ENCODE results near the gene ATCAY. TPM values are rescaled to one million over a fixed set of nuclear protein-coding genes. Genes with fewer than 3 reads are reported as not detected.
"Not testable (repeated sequence)": the region's sequence is repeated elsewhere in the genome, so short reads cannot be mapped to it uniquely, and the experiment has no call there.

ATCAY gene
- total RNA-seq, 2 donors from 2014 or later, result not detected

DNA sequence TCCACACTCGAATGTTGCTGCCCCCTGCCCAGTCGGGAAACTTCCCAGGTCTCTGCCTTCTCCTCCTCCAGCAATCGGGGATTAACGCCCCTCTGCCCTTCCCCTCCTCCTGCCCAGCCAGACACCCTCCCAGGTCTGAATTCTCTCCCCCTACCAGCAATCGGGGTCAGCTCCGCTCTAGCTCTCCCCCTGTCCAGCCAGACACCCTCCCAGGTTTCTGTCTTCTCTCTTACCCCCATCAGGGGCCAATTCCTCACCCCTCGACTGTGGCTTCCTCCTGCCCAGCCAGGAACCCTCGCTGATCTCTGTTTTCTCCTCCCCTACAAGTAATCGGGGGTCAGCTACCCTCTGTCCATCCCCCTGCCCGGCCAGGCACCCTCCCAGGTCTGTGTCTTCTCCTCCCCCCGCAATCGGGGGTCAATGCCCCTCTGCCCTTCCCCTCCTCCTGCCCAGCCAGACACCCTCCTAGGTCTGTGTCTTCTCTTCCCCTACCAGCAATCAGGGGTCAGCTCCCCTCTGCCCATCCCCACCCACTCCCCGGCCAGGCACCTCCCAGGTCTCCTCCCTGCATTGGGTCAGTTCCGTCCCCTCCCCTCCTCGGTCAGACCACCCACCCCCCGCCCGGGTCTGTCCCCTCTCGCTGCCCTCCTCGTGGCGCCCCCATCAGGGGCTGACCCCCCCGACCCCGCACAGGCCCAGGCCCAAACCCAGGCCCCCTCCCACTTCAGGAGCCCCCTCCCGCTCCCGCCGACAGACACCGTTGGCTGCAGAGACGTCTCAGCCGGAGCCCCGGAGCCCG, 12.3 kb upstream of the ATCAY start:
- no peak overlapping the region for H3K4me3 Mint-ChIP-seq
- peaks cover 30% of the 10 kb centered on the region in 2 donors for H3K27me3 Mint-ChIP-seq
- H3K27ac Mint-ChIP-seq, result no peak overlapping the region
- ATAC-seq (no peak), DNase-seq (ENCODE audit: low spot score) (no peak)
- peaks cover 3% of the 10 kb centered on the region for H3K9me3 Mint-ChIP-seq
- H3K4me1 Mint-ChIP-seq (ENCODE audit: low read depth in 2 of 2), result peaks cover 6 to 7% of the 10 kb centered on the region in 2 donors
- H3K36me3 Mint-ChIP-seq, result peaks cover 6% of the 10 kb centered on the region

DNA sequence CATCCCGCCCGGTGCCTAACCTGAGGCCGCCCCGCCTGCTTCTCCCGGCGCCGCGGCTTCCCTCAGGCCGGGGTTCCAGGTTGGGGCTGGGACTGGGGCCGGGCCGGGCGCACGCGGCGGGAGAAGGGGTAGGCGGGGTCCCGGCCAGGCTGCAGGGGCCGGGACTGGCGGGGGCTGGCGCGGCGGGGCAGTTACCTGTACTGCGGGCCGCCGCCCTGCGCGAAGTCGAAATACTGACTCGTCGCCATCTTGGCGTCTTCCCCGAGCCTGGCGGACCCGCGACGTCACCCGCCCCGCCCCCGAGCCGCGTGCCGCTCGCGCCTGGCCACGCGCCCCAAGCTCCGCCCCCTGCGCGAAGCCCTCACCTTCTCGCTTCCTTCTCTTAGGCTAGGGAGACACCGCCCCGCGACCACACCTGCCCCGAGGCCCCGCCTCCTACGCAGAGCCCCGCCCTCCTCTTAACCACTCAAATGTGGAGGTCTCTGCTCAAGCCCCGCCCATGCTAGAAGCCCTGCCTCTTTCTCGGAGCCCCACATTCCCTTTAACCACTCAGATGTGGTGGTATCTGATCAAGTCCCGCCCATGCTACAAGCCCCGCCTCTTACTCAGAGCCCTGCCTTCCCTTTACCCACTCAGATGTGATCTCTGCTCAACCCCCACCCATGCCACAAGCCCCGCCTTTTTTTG, 11.6 kb upstream of the ATCAY start, which contains the start of gene ZFR2:
Gene ZFR2, minus strand, starts transcription at position 269 of the 687 bp plus-strand sequence. Its CDS starts 21 bp downstream, at position 248.
- Mint-ChIP-seq H3K27ac (peak within 1 kb of the TSS in 1 of 2 donors; percentile 41), H3K9me3 (peaks cover 3% of the 10 kb centered on the region), H3K27me3 (peaks cover 30% of the 10 kb centered on the region in 2 donors), H3K4me1 (ENCODE audit: low read depth in 2 of 2) (peaks cover 6 to 7% of the 10 kb centered on the region in 2 donors), H3K36me3 (peaks cover 6% of the 10 kb centered on the region), H3K4me3 (peak within 1 kb of the TSS; percentile 47)
- no peak for DNase-seq (ENCODE audit: low spot score)
- peak; percentile 35 to 67 for ATAC-seq

GRCh38 chr19:3873151-3873550, 7.3 kb upstream of the ATCAY start:
- Mint-ChIP-seq H3K36me3 (peaks cover 6% of the 10 kb centered on the region), H3K4me1 (ENCODE audit: low read depth in 2 of 2) (peaks cover 6 to 7% of the 10 kb centered on the region in 2 donors), H3K4me3 (no peak overlapping the region), H3K27me3 (peaks cover 9 to 11% of the 10 kb centered on the region in 2 donors), H3K27ac (no peak overlapping the region), H3K9me3 (peaks cover 3% of the 10 kb centered on the region)
- DNase-seq (ENCODE audit: low spot score) (no peak), ATAC-seq (no peak)

DNA sequence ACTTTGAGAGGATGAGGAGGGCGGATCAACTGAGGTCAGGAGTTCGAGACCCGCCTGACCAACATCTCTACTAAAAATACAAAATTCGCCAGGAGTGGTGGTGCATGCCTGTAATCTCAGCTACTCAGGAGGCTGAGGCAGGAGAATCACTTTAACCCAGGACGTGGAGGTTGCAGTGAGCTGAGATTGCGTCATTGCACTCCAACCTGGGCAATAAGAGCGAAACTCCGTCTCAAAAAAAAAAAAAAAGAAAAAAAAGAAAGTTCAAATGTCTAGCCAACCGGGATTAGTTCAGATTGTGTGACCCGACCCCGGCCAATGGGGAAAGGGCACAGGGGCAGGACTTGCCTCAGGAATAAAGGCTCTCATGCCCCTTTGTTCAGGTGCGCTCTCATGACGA, 5.8 kb upstream of the ATCAY start:
- not testable (repeated sequence) for H3K36me3 Mint-ChIP-seq; ATAC-seq; H3K4me1 Mint-ChIP-seq (ENCODE audit: low read depth in 2 of 2); DNase-seq (ENCODE audit: low spot score); H3K4me3 Mint-ChIP-seq; H3K9me3 Mint-ChIP-seq; H3K27ac Mint-ChIP-seq; H3K27me3 Mint-ChIP-seq

DNA sequence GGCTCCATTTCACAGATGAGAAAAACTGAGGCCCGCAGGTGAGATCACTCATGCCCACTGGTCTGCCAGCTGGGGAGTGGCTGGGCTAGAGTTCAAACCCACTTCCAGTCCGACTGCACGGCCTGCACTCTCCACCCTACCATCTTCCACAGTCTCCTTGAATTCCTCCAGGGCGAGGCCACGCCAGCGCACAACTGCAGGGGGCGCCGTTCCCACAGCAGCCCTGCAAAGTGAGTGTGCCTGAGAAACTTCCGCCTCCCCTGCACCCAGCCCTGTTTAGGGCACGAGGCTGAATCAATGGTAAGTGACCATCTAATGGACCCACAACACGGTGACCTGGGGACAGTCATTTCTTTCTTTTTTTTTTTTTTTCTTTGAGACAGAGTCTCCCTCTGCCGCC, 829 bp upstream of the ATCAY start:
- Mint-ChIP-seq H3K27ac (no peak overlapping the region), H3K9me3 (no peaks in the 10 kb centered on the region), H3K27me3 (peaks cover 0 to 17% of the 10 kb centered on the region in 2 donors), H3K36me3 (no peaks in the 10 kb centered on the region), H3K4me3 (no peak overlapping the region), H3K4me1 (ENCODE audit: low read depth in 2 of 2) (peaks cover 0 to 7% of the 10 kb centered on the region in 2 donors)
- DNase-seq (ENCODE audit: low spot score) (no peak), ATAC-seq (no peak)

- H3K36me3 Mint-ChIP-seq, result no peaks in the 10 kb centered on the region
- H3K4me3 Mint-ChIP-seq, result no peak overlapping the region
- H3K4me1 Mint-ChIP-seq (ENCODE audit: low read depth in 2 of 2), result peaks cover 0 to 7% of the 10 kb centered on the region in 2 donors
- peaks cover 0 to 17% of the 10 kb centered on the region in 2 donors for H3K27me3 Mint-ChIP-seq
- no peaks in the 10 kb centered on the region for H3K9me3 Mint-ChIP-seq
- ATAC-seq (no peak), DNase-seq (ENCODE audit: low spot score) (no peak)
- H3K27ac Mint-ChIP-seq, result no peak overlapping the region
Measured at GRCh38 chr19:3881272-3882040, 971 bp downstream of the ATCAY start.

DNA sequence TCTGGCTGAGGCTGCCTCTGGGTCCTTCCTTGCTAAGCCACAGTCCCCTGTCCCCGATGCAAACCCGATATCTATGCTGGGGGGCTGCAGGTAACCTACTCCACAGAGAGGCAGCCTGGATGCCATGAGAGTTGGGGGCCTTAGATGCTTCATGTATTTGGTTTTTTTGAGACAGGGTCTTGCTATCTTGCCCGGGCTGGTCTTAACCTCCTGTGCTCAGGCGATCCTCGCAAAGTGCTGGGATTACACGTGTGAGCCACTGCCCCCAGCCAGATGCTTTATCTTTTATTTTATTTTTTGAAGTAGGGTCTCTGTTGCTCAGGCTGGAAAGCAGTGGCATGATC, 1.5 kb downstream of the ATCAY start:
- Mint-ChIP-seq H3K4me1 (ENCODE audit: low read depth in 2 of 2) (peaks cover 0 to 7% of the 10 kb centered on the region in 2 donors), H3K27me3 (peaks cover 0 to 17% of the 10 kb centered on the region in 2 donors), H3K9me3 (no peaks in the 10 kb centered on the region), H3K4me3 (no peak overlapping the region), H3K36me3 (no peaks in the 10 kb centered on the region), H3K27ac (no peak overlapping the region)
- no peak for ATAC-seq
- DNase-seq (ENCODE audit: low spot score), result no peak

GRCh38 chr19:3890591-3890990, 10.1 kb downstream of the ATCAY start:
- Mint-ChIP-seq H3K27me3 (peaks cover 0 to 2% of the 10 kb centered on the region in 2 donors), H3K4me3 (no peak overlapping the region), H3K36me3 (no peaks in the 10 kb centered on the region), H3K27ac (no peak overlapping the region), H3K9me3 (no peaks in the 10 kb centered on the region), H3K4me1 (ENCODE audit: low read depth in 2 of 2) (no peaks in the 10 kb centered on the region)
- no peak for DNase-seq (ENCODE audit: low spot score)
- ATAC-seq, result no peak

GRCh38 chr19:3893509-3894179, 13.2 kb downstream of the ATCAY start:
- no peaks in the 10 kb centered on the region for H3K9me3 Mint-ChIP-seq
- ATAC-seq (no peak), DNase-seq (ENCODE audit: low spot score) (no peak)
- H3K27me3 Mint-ChIP-seq, result peaks cover 0 to 2% of the 10 kb centered on the region in 2 donors
- peaks cover 6% of the 10 kb centered on the region in 2 donors for H3K4me1 Mint-ChIP-seq (ENCODE audit: low read depth in 2 of 2)
- H3K4me3 Mint-ChIP-seq, result no peak overlapping the region
- no peak overlapping the region for H3K27ac Mint-ChIP-seq
- no peaks in the 10 kb centered on the region for H3K36me3 Mint-ChIP-seq

DNA sequence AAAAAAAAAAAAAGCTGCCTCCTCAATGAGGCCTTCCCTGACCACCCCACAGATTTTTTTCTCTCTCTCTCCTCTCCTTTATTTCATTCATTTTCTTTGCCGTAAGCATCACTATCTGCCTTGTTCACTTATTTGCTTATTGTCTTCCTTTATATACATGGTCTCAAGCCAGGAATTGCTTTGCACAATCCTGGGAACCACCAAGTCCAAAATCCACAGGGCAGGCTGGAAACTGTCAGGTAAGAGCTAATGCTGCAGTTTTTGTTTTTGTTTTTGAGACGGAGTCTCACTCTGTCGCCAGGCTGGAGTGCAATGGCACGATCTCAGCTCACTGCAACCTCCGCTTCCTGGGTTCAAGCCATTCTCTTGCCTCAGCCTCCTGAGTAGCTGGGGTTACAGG, 14.5 kb downstream of the ATCAY start:
- H3K9me3 Mint-ChIP-seq; H3K27me3 Mint-ChIP-seq; H3K4me1 Mint-ChIP-seq (ENCODE audit: low read depth in 2 of 2); H3K27ac Mint-ChIP-seq; ATAC-seq; H3K36me3 Mint-ChIP-seq; H3K4me3 Mint-ChIP-seq; DNase-seq (ENCODE audit: low spot score): not testable (repeated sequence)

- Mint-ChIP-seq H3K36me3 (no peaks in the 10 kb centered on the region), H3K4me3 (no peak overlapping the region), H3K27me3 (peaks cover 0 to 2% of the 10 kb centered on the region in 2 donors), H3K9me3 (no peaks in the 10 kb centered on the region), H3K4me1 (ENCODE audit: low read depth in 2 of 2) (peaks cover 6 to 8% of the 10 kb centered on the region in 2 donors), H3K27ac (no peak overlapping the region)
- DNase-seq (ENCODE audit: low spot score), result no peak
- no peak for ATAC-seq
Measured at GRCh38 chr19:3895788-3896187, 15.3 kb downstream of the ATCAY start.

DNA sequence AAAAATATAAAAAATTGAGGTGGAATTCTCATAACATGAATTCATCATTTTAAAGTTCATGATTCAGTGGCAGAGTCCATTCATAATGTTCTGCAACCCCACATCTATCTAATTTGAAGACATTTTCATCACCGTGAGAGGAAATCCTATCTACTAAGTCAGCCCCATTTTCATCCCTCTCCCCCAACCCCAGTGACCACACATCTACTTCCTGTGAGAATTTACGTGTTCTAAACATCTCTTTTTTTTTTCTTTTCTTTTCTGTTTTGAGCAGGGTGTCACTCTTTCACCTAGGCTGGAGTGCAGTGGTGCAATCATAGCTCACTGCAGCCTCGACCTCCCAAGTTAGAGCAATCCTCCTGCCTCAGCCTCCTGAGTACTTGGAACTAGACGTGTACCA, 17.5 kb downstream of the ATCAY start:
- H3K4me1 Mint-ChIP-seq (ENCODE audit: low read depth in 2 of 2), result peaks cover 6 to 8% of the 10 kb centered on the region in 2 donors
- peaks cover 0 to 2% of the 10 kb centered on the region in 2 donors for H3K27me3 Mint-ChIP-seq
- no peaks in the 10 kb centered on the region for H3K9me3 Mint-ChIP-seq
- H3K36me3 Mint-ChIP-seq, result no peaks in the 10 kb centered on the region
- DNase-seq (ENCODE audit: low spot score) (no peak), ATAC-seq (peak; percentile 80 to 82)
- peak overlapping the region; percentile 13 for H3K4me3 Mint-ChIP-seq
- no peak overlapping the region for H3K27ac Mint-ChIP-seq

- H3K4me1 Mint-ChIP-seq (ENCODE audit: low read depth in 2 of 2), result peaks cover 6 to 8% of the 10 kb centered on the region in 2 donors
- ATAC-seq (no peak), DNase-seq (ENCODE audit: low spot score) (no peak)
- no peak overlapping the region for H3K27ac Mint-ChIP-seq
- peaks cover 0 to 2% of the 10 kb centered on the region in 2 donors for H3K27me3 Mint-ChIP-seq
- peak overlapping the region; percentile 13 for H3K4me3 Mint-ChIP-seq
- H3K36me3 Mint-ChIP-seq, result no peaks in the 10 kb centered on the region
- H3K9me3 Mint-ChIP-seq, result no peaks in the 10 kb centered on the region
Measured at GRCh38 chr19:3898426-3898825, 17.9 kb downstream of the ATCAY start.

Measured in natural killer cell treated with Interleukin-12 subunit alpha and Interleukin-12 subunit beta and Interleukin-15 and Interleukin-18, amount 100 ng/mL, for 72 hours (primary cell).